Bronchial epithelial cell (primary cell): ENCODE measurements around the gene PIGQ. TPM values are rescaled to one million over a fixed set of nuclear protein-coding genes. Genes with fewer than 3 reads are reported as not detected.
"Not testable (repeated sequence)": the region's sequence is repeated elsewhere in the genome, so short reads cannot be mapped to it uniquely, and the experiment has no call there.

ENCODE experiments used
- DNase-seq: peaks from one replicate; pipeline ENCODE4 v3.0.0-alpha.2; 2010; ENCODE audit warnings: low read depth
- FAIRE-seq: peaks from 2 replicates; lab custom pipeline; 2011; peaks lifted over from hg19 to GRCh38; lab: Jason Lieb, UNC
- H3K27me3 ChIP-seq: 2 replicates; pipeline ENCODE4 v1.5.1; 2011; ENCODE audit warnings: low read length; ENCODE audit not compliant: control insufficient read depth, insufficient read depth
- H3K36me3 ChIP-seq: 2 replicates; pipeline ENCODE4 v1.5.1; 2011; ENCODE audit warnings: low read length; ENCODE audit not compliant: control insufficient read depth, insufficient read depth
- H3K4me3 ChIP-seq: 2 replicates; pipeline ENCODE4 v1.5.1; 2011; ENCODE audit warnings: mild to moderate bottlenecking, low read depth, low read length, control low read depth
- CTCF ChIP-seq: IDR thresholded peaks from 2 replicates; pipeline ENCODE4 v1.5.1; 2011; ENCODE audit warnings: mild to moderate bottlenecking, moderate library complexity, low read length, control low read depth, inconsistent platforms; ENCODE audit not compliant: insufficient read depth, severe bottlenecking
- total RNA-seq: library from RNA; depleted of rRNA; stranded (reverse); fragments of >200 nt; gene quantifications from 2 replicates; pipeline ENCODE4 v1.2.1, GENCODE V29; 2014

PIGQ gene
- total RNA-seq, 1 donor from 2014 or later = 17.9 TPM

- no peak overlapping the region for H3K4me3 ChIP-seq
- DNase-seq = no peak
- FAIRE-seq = no peak
- no peaks in the 10 kb centered on the region for H3K27me3 ChIP-seq
- TF ChIP-seq CTCF = no peak
- H3K36me3 ChIP-seq = peaks cover 7% of the 10 kb centered on the region
Measured at GRCh38 chr16:593807-594206, 24.0 kb downstream of the PIGQ start.

GRCh38 chr16:595094-595528 lies 25.3 kb downstream of the PIGQ start:
- Histone ChIP-seq H3K4me3 (no peak overlapping the region), H3K36me3 (peaks cover 14% of the 10 kb centered on the region), H3K27me3 (no peaks in the 10 kb centered on the region)
- no peak for TF ChIP-seq CTCF
- no peak for DNase-seq
- FAIRE-seq = no peak

GRCh38 chr16:595942-596735 lies 26.4 kb downstream of the PIGQ start:
- no peak for TF ChIP-seq CTCF
- H3K4me3 ChIP-seq = no peak overlapping the region
- H3K36me3 ChIP-seq = peaks cover 14% of the 10 kb centered on the region
- DNase-seq = peak; percentile 58
- H3K27me3 ChIP-seq = no peaks in the 10 kb centered on the region
- peak; percentile 43 for FAIRE-seq

GRCh38 chr16:596736-597060 lies 26.9 kb downstream of the PIGQ start:
- no peak for TF ChIP-seq CTCF
- Histone ChIP-seq H3K27me3 (no peaks in the 10 kb centered on the region), H3K36me3 (peaks cover 14% of the 10 kb centered on the region), H3K4me3 (no peak overlapping the region)
- no peak for DNase-seq
- peak; percentile 47 for FAIRE-seq

GRCh38 chr16:597655-598054 lies 27.9 kb downstream of the PIGQ start:
- not testable (repeated sequence) for H3K4me3 ChIP-seq, FAIRE-seq, DNase-seq, H3K27me3 ChIP-seq
- H3K36me3 ChIP-seq = peaks cover 14% of the 10 kb centered on the region

- DNase-seq (no peak), FAIRE-seq (no peak)
- H3K27me3 ChIP-seq = no peaks in the 10 kb centered on the region
- peaks cover 12% of the 10 kb centered on the region for H3K36me3 ChIP-seq
- TF ChIP-seq CTCF = no peak
- no peak overlapping the region for H3K4me3 ChIP-seq
Measured at GRCh38 chr16:598823-599739, 29.3 kb downstream of the PIGQ start.
